ENCODE measurements around the gene MTO1. TPM values are rescaled to one million over a fixed set of nuclear protein-coding genes. Genes with fewer than 3 reads are reported as not detected.
A peak's percentile ranks its signal among the peaks of the same experiment; 100 is the strongest.
"Not testable (repeated sequence)": the region's sequence is repeated elsewhere in the genome, so short reads cannot be mapped to it uniquely, and the experiment has no call there.

MTO1 gene
- total RNA-seq, 2 donors from 2014 or later = 16.1 to 22.6 TPM

DNA sequence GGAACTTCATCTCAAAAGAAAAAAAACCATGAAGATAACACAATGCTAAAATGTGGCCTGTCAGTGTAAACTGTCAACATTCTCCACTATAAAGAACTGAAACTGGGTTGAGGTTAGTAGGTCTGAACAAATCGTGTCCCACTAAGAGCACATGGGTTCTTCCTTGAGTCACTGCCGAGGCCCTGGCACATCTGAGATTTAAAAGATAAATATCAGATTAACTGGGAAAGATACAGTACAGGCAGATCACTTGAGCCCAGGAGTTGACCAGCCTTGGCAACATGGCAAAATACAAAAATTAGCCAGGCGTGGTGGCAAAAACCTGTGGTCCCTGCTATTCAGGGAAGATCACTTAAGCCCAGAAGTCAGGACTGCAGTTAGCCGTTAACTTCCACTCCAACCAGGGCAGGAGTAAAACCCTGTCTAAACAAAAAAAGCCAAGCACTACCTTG lies 53.7 kb downstream of the MTO1 start:
- Histone ChIP-seq H3K4me3 (no peak overlapping the region), H3K36me3 (peaks cover 60% of the 10 kb centered on the region), H3K4me1 (peaks cover 0 to 43% of the 10 kb centered on the region in 2 donors), H3K27ac (peak overlapping the region; percentile 14 to 31), H3K9me3 (no peaks in the 10 kb centered on the region), H3K27me3 (no peaks in the 10 kb centered on the region)
- TF ChIP-seq, protein P1, sequence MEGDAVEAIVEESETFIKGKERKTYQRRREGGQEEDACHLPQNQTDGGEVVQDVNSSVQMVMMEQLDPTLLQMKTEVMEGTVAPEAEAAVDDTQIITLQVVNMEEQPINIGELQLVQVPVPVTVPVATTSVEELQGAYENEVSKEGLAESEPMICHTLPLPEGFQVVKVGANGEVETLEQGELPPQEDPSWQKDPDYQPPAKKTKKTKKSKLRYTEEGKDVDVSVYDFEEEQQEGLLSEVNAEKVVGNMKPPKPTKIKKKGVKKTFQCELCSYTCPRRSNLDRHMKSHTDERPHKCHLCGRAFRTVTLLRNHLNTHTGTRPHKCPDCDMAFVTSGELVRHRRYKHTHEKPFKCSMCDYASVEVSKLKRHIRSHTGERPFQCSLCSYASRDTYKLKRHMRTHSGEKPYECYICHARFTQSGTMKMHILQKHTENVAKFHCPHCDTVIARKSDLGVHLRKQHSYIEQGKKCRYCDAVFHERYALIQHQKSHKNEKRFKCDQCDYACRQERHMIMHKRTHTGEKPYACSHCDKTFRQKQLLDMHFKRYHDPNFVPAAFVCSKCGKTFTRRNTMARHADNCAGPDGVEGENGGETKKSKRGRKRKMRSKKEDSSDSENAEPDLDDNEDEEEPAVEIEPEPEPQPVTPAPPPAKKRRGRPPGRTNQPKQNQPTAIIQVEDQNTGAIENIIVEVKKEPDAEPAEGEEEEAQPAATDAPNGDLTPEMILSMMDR (IDR thresholded peaks at IDR 0.05) = no peak
- DNase-seq (ENCODE audit: low spot score) = no peak

DNA sequence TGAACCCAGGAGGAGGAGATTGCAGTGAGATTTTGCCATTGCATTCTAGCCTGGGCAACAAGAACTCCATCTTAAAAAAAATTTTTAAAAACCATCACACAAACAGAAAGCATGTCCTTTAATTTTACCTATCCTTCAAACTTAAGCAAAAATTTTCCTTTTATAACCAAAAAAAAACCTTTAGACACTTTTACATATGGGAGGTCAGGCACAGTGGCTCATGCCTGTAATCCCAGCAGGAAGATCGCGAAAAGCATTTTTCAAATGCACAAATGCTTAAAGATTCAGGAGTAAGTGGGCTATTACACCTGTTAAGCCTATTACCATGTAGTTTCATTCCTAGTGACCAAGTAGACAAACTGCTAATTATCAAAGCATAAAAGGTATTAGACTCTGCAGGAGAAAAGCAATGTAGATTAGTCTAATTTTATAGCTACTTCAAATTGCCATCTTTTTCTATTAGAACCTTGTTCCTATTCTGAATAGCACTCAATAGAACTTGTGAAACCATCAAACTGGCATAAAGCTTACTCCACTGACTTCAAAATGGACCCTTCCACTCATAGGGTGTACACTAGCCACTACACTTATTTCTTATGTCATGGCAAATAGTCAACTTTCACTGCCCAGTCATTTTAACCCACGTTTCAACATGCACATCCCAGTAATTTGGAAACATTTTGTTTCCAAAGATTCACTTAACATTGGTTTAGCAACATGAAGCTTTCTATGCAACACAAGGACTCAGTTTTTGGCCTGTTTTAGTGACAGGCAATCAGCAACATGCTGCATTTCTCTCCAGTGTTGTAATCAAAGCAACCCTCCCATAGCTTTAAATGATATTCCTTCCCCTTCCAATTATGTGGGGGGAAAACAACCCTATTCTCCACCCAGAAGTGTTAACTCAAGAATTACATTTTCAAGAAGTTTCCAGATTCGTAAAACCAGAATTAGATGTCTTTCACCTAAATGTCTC lies 55.3 kb downstream of the MTO1 start:
- no peak for DNase-seq (ENCODE audit: low spot score)
- H3K4me3 ChIP-seq = no peak overlapping the region
- TF ChIP-seq, protein P1 (IDR thresholded peaks at IDR 0.05) = no peak
- peak overlapping the region; percentile 14 to 17 for H3K27ac ChIP-seq
- H3K4me1 ChIP-seq = peaks cover 0 to 43% of the 10 kb centered on the region in 2 donors
- peaks cover 65% of the 10 kb centered on the region for H3K36me3 ChIP-seq
- no peaks in the 10 kb centered on the region for H3K9me3 ChIP-seq
- H3K27me3 ChIP-seq = no peaks in the 10 kb centered on the region

DNA sequence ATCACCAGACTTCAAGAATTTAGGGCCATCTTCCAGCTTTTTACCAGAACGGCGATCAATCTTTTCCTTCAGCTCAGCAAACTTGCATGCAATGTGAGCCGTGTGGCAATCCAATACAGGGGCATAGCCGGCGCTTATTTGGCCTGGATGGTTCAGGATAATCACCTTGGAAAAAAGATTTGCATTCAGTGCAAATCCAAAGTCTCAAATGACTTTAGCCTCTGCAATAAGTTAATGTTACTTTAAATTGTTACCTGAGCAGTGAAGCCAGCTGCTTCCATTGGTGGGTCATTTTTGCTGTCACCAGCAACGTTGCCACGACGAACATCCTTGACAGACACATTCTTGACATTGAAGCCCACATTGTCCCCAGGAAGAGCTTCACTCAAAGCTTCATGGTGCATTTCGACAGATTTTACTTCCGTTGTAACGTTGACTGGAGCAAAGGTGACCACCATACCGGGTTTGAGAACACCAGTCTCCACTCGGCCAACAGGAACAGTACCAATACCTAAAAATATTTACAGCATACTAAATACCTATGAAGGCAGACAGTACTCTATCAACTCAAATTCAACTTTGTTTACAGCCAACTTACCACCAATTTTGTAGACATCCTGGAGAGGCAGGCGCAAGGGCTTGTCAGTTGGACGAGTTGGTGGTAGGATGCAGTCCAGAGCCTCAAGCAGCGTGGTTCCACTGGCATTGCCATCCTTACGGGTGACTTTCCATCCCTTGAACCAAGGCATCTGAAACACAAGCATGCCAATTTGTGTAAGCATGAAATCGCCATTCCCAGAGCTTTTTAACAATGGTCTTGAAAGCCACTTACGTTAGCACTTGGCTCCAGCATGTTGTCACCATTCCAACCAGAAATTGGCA lies 56.8 kb downstream of the MTO1 start:
- Histone ChIP-seq H3K4me1 (peaks cover 0 to 57% of the 10 kb centered on the region in 2 donors), H3K27ac (peak overlapping the region; percentile 18 to 99), H3K36me3 (peaks cover 65% of the 10 kb centered on the region), H3K4me3 (peak overlapping the region in 1 of 2 donors; percentile 21)
- not testable (repeated sequence) for DNase-seq (ENCODE audit: low spot score); H3K27me3 ChIP-seq; H3K9me3 ChIP-seq

DNA sequence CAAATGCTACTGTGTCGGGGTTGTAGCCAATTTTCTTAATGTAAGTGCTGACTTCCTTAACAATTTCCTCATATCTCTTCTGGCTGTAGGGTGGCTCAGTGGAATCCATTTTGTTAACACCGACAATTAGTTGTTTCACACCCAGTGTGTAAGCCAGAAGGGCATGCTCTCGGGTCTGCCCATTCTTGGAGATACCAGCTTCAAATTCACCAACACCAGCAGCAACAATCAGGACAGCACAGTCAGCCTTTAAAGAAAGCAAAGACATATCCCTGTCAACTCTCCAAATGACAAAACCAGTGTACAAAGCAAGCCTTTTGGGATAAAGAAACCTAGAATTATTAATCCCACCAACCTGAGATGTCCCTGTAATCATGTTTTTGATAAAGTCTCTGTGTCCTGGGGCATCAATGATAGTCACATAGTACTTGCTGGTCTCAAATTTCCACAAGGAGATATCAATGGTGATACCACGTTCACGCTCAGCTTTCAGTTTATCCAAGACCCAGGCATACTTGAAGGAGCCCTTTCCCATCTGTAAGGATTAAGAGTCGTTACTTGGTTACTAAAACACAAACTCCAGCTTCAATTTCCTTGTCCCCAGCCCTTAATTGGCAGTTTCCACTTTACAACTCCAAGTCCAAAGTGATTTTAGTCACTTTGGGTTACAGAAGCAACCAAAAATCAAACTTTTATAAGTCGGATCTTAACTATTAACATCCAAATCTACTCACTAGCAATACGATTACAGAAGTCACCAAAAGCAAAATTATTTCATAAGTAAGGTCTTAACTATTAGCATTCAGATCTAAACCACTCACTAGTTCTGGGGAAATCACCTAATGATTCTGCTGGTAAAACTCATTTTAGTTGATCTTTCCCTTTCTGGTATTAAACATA lies 57.7 kb downstream of the MTO1 start:
- Histone ChIP-seq H3K27ac (peak overlapping the region; percentile 98 to 99), H3K4me3 (peak overlapping the region; percentile 83 to 98), H3K36me3 (peaks cover 63% of the 10 kb centered on the region), H3K4me1 (peaks cover 0 to 62% of the 10 kb centered on the region in 2 donors)
- H3K27me3 ChIP-seq; DNase-seq (ENCODE audit: low spot score); H3K9me3 ChIP-seq: not testable (repeated sequence)

DNA sequence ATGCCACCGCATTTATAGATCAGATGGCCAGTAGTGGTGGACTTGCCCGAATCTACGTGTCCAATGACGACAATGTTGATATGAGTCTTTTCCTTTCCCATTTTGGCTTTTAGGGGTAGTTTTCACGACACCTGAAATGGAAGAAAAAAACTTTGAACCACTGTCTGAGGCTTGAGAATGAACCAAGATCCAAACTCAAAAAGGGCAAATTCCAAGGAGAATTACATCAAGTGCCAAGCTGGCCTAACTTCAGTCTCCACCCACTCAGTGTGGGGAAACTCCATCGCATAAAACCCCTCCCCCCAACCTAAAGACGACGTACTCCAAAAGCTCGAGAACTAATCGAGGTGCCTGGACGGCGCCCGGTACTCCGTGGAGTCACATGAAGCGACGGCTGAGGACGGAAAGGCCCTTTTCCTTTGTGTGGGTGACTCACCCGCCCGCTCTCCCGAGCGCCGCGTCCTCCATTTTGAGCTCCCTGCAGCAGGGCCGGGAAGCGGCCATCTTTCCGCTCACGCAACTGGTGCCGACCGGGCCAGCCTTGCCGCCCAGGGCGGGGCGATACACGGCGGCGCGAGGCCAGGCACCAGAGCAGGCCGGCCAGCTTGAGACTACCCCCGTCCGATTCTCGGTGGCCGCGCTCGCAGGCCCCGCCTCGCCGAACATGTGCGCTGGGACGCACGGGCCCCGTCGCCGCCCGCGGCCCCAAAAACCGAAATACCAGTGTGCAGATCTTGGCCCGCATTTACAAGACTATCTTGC lies 58.6 kb downstream of the MTO1 start:
- Histone ChIP-seq H3K4me3 (peak overlapping the region; percentile 83 to 98), H3K36me3 (peaks cover 54% of the 10 kb centered on the region), H3K27ac (peak overlapping the region; percentile 98 to 99), H3K4me1 (peaks cover 0 to 63% of the 10 kb centered on the region in 2 donors), H3K27me3 (no peaks in the 10 kb centered on the region), H3K9me3 (no peaks in the 10 kb centered on the region)
- TF ChIP-seq, protein P1 (IDR thresholded peaks at IDR 0.05) = no peak
- DNase-seq (ENCODE audit: low spot score) = peak; percentile 76

All from right atrium auricular region (tissue), 2 donors.